GM12891 (cell line): Measurements from ENCODE around the gene HTRA1.

Experiments used
- POLR2A ChIP-seq: IDR thresholded peaks from 2 replicates; pipeline ENCODE4 v1.6.1; 2011; ENCODE audit warnings: low read depth, low read length, control low read depth
- POLR2AphosphoS5 ChIP-seq: IDR thresholded peaks from 2 replicates; pipeline ENCODE4 v1.6.1; 2011; ENCODE audit warnings: low read depth, low read length, control low read depth
- POU2F2 ChIP-seq: IDR thresholded peaks from 2 replicates; pipeline ENCODE4 v1.6.1; 2011; ENCODE audit warnings: low read depth, mild to moderate bottlenecking, control low read depth, low read length, moderate library complexity
- SPI1 ChIP-seq: IDR thresholded peaks from 2 replicates; pipeline ENCODE4 v1.6.1; 2011; ENCODE audit warnings: low read depth, low read length, control low read depth
- TAF1 ChIP-seq: IDR thresholded peaks from 2 replicates; pipeline ENCODE4 v1.6.1; 2011; ENCODE audit warnings: low read depth, low read length, control low read depth

GRCh38 chr10:122445904-122446303 is 15.4 kb upstream of the HTRA1 start:
- TF ChIP-seq POLR2AphosphoS5 (no peak), POLR2A (no peak), TAF1 (no peak), SPI1 (no peak), POU2F2 (no peak)
